Ishikawa (cell line): ENCODE data around the gene CDK6.

Source experiments
- CEBPB ChIP-seq: IDR thresholded peaks from 2 replicates; pipeline ENCODE4 v1.6.1; 2012
- EGR1 ChIP-seq: IDR thresholded peaks from 2 replicates; pipeline ENCODE4 v1.6.1; 2012
- REST ChIP-seq: IDR thresholded peaks from 2 replicates; pipeline ENCODE4 v1.6.1; 2012; ENCODE audit warnings: low read depth, mild to moderate bottlenecking
- ZBTB7A ChIP-seq: IDR thresholded peaks from 2 replicates; pipeline ENCODE4 v1.6.1; 2012; ENCODE audit warnings: low read depth

- TF ChIP-seq CEBPB: no peak
- no peak for TF ChIP-seq EGR1
- TF ChIP-seq REST: no peak
- no peak for TF ChIP-seq ZBTB7A
Observed at GRCh38 chr7:92875173-92875572, 38.8 kb upstream of the CDK6 start.
